Sigmoid colon (tissue), 4 donors: Measurements from ENCODE around the gene ADAMTS12.

Experiments
- CTCF ChIP-seq, 4 experiments: fragments of 450-650 bp in 3 of 4; fragments of 200-600 bp in 1 of 4; IDR thresholded peaks; one replicate each; pipeline ENCODE4 v1.5.1; 2016 to 2019; ENCODE audit warnings: antibody characterized with exemption in 4 of 4, mild to moderate bottlenecking in 3 of 4, moderate library complexity in 2 of 4
- EP300 ChIP-seq, 4 donors: sonication (generic); formaldehyde crosslinking; IDR thresholded peaks; one replicate each; pipeline ENCODE4 v1.6.1; 2017; ENCODE audit warnings: antibody characterized with exemption in 4 of 4
- POLR2A ChIP-seq, 2 donors: fragments of 450-650 bp; IDR thresholded peaks; one replicate each; pipeline ENCODE4 v1.6.1; 2016; ENCODE audit warnings: antibody characterized with exemption in 2 of 2, mild to moderate bottlenecking in 2 of 2, moderate library complexity in 2 of 2
- POLR2AphosphoS5 ChIP-seq, 4 donors: sonication (generic); formaldehyde crosslinking; IDR thresholded peaks; one replicate each; pipeline ENCODE4 v1.6.1; 2017; ENCODE audit warnings: antibody characterized with exemption in 4 of 4

- TF ChIP-seq EP300 (IDR thresholded peaks at IDR 0.05) (no peak), CTCF (IDR thresholded peaks at IDR 0.05) (no peak), POLR2AphosphoS5 (IDR thresholded peaks at IDR 0.05) (no peak), POLR2A (IDR thresholded peaks at IDR 0.05) (no peak)
Observed at GRCh38 chr5:33817301-33817700, 74.5 kb downstream of the ADAMTS12 start.
